HG03378 (cell line): ENCODE measurements around the gene COMMD9.

Experiments used
- ATAC-seq: cut with Tn5 transposase; IDR thresholded peaks from one replicate; pipeline ENCODE4 v1.9.1; 2021; ENCODE audit warnings: mild to moderate bottlenecking, moderate library complexity; ENCODE audit not compliant: unreplicated experiment

COMMD9 gene

GRCh38 chr11:36296884-36297543, 7.8 kb upstream of the COMMD9 start:
- ATAC-seq = no peak

DNA sequence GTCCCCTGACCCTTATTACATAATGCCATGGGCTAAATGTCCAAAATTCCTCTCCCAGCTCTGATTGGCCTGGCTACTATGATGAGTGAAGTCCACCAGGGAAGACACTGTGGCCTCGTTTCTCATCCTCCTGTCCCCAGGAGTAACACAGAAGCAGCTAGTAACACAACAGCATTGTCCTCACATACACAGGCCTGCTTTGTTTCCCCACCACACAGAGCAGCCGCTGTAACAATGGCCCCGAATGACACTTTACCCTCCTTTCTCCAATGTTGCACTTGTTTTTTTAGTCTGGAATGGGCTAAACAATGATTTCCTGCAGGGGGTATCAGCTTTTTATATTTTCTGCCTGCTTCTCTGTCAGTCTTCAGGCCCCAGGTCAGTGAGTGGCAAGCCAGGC, 6.7 kb upstream of the COMMD9 start, which contains the start of gene PRR5L:
Gene PRR5L, plus strand, starts transcription at position 363 of the 400 bp plus-strand sequence. CDS start 104,834 bp downstream, outside the sequence.
- no peak for ATAC-seq

DNA sequence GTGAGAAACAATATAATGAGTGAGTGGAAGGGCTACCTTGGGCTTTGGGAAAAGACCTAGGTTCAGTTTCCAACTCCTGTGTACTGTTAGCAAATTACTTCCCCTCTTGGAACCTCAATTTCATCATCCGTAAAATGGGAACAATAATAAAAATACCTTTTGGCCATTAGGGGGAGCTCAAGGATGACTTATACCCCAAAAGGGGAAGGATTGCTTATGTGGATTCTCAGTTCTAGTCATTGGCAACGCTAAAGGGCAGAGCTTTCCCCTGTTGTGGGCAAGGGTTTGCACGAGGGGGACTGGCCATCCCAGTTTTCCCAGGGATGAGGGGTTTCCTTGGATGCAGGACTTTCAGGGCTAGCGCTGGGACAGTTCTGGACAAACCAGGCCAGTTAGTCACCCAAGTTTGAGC, 3.1 kb upstream of the COMMD9 start:
- ATAC-seq = peak; percentile 36

GRCh38 chr11:36288442-36289225, 590 bp downstream of the COMMD9 start:
- ATAC-seq = no peak

DNA sequence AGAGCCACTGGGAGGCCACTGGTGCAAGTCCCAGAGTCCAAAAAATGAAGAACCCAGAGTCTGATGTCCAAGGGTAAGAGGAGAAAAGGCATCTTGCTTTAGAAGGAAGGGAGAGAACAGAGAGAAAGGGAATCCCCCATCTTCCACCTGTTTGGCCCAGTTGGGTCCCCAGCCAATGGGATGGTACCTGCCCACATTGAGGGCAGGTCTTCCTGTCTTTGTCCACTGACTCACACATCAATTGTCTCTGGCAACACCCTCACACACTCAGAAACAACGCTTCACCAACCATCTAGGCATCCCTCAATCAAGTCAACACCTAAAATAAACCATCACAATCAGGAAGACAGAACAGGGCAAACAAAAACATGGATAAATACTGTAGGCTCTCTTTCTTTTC, 6.3 kb downstream of the COMMD9 start:
- no peak for ATAC-seq

DNA sequence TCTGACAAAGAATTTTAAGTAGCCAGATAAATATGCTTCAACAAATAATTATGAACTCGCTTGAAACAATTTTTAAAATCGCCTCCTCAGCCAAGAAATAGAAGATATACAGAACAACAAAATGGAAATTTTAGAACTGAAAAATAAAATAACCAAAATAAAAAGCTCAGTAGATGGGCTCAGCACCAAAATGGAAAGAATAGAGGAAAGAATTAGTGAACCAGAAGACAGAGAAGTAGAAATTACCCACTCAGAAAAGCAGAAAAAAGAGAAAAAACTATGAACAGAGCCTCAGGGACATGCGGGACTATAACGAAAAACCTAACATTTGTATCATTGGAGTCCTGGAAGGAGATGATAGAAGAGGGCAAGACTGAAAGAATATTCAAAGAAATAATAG, 7.4 kb downstream of the COMMD9 start:
- ATAC-seq = no peak

GRCh38 chr11:36280531-36280930, 8.7 kb downstream of the COMMD9 start:
- no peak for ATAC-seq

GRCh38 chr11:36278531-36279282, 10.5 kb downstream of the COMMD9 start:
- ATAC-seq = no peak

- ATAC-seq = no peak
Observed at GRCh38 chr11:36274414-36274813, 14.8 kb downstream of the COMMD9 start.

GRCh38 chr11:36273110-36273509, 16.1 kb downstream of the COMMD9 start:
- ATAC-seq = no peak

DNA sequence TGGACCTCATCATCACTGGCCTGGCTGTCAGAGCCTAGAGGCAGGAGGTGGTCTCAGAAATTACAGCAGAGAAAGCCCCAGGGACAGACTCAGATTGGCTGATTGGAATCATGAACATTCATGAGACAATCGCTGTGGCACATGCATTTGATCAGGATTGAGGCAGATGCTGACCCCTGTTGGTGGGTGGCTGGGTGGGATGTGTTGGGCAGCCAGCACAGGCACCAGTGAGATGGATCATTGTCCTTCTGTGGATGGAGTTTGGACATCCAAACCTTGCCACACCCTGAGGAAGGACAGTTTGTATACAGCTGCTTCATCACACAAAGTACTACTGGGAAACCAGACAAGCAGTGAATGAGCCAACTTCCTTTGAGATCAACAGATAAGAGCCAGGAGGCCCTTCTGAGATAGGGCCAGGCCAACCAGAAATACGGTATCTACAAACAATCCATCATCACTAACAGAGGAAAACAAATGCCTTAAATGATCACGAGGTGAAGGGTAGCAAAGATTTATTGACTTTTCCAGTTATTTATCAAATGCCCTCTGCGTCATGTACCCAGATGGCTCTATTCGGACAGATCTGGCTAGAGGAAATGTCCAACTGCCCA, 17.3 kb downstream of the COMMD9 start:
- ATAC-seq = no peak

DNA sequence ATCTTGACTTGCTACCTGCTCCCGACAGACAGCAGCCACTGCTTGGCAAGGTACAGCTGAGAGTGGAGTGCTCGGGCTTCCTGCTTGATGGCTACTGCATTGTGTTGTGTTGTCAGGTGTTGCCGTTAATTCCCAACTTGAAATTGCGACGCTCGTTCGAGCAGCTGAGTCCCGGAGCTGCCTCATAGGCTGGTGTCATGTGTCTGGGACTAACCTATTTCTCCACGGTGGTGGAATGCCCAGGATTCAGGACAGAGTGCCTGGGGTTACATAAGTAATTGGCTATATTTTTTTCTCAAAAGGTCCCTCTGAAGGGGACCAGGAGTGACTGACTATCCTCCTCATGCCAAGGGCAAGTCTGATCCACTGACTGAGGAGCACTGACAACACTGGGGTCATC, 18.5 kb downstream of the COMMD9 start:
- ATAC-seq = no peak

DNA sequence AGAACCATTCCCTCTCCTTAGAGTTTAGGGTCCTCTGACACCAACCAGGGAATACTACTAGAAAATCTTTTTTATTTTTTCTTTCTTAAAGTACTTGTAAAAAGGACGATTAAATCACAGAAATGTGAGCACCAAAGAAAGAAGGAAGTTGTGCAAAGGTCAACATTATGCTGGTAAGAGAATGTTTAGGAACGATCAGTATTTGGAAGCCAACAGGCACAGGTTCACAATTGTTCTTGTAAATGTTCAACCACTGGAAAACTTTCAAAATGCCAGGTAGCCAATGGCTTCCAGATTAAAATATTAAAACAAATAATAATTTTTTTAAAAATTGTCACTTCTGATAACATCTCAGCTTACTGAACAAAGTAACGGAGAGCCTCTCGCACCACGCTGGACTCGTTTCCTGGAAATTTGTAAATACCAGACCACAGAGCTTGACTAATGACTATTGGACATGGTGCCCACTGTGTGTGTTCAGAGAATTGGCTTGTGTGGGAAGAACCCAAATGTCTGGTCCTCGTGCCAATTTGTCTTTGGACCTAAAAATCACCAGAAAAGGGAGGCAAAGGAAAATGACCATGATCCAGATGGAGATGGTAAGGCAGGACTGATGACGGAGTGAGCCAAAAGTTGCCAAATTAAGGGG, 20.8 kb downstream of the COMMD9 start:
- ATAC-seq = no peak

GRCh38 chr11:36266767-36267166, 22.5 kb downstream of the COMMD9 start:
- no peak for ATAC-seq

GRCh38 chr11:36265793-36266628, 23.2 kb downstream of the COMMD9 start:
- peak; percentile 55 for ATAC-seq

DNA sequence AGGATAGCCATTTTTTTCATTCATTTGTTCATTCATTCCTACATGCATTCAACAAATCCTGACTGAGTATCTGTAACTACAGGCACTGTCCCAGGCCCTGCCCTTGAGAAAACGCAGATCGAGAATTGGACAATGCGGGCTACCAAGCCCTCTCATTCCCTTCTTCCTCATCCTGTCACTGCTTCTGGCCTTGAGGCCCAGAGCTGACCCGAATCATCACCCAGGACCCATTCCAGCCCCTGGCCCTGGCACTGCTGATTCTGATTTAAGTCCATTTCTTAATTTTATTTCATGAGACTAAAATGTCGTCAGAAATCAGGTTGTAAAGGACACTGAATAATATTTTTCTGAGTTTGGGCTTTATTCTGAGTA, 24.3 kb downstream of the COMMD9 start:
- no peak for ATAC-seq

DNA sequence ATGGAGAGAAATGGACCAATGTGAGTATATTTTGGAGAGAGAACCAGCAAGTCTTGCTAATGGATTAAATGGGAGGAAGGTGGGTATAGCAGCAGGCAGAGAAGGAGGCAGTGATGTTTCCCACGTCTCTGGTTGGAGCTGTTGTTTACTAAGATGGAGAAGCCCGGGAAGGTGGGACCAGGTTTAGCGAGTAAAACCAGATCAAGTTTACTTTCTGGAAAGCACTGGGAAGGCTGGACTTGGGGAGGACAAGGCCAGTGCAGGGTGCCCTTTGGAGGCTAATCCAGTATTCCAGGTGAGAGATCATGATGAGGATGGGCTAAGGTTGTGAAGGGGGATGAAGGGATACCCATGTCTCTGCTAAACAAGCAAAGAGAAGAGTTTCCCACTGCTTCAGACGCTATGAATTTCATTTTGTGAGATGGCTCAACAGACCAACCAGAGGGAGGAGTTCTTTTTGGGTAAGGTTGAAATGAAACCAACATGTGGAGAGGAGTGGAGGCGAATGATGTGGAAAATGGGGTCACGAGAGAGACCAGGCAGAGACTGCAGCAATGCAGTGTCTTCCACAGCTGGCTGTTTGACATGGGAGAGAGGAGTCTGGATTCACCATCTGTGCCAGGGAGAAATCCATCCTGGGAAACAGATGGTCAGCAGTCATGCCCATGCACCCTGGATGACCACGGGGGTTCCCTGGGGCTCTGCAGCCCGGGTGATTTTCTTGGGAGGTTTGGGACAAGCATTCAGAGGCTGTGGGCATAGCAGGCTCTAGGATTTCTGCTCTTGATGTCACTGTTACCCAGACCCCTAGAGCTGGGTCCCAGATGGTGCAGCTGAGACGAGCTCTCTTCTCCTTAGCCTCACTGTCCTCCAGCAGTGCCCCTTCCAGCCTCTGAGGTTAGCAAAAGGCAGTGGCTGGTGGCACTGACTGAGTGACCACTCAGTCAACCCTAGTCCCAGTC, 24.9 kb downstream of the COMMD9 start:
- ATAC-seq = no peak

- no peak for ATAC-seq
Observed at GRCh38 chr11:36261094-36261493, 28.1 kb downstream of the COMMD9 start.
